Measurements from ENCODE around the gene CATSPERD. TPM values are rescaled to one million over a fixed set of nuclear protein-coding genes. Genes with fewer than 3 reads are reported as not detected.

Gene CATSPERD
- total RNA-seq, 3 donors from 2014 or later: not detected

DNA sequence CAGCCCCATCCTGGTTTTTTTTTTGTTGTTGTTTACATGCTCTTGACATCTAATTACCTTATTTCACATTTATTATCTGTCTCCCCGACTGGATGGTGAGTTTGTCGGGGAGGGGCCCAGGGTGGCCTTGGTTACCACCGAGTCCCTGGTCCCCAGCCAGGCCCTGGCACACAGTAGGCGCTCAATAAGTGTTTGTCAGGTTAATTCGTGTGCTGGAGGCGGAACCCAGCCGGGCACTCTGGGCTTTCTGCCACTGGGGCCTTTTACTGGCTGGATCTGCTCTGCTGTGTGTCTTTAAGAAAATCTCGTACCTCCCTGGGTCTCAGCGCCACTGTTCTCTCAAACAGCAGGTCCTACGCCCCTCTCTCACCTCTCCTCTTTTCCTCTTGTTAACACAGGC, 89.0 kb downstream of the CATSPERD start:
- no peak for DNase-seq
- no peak overlapping the region for H3K4me3 ChIP-seq
- TF ChIP-seq, protein P1, sequence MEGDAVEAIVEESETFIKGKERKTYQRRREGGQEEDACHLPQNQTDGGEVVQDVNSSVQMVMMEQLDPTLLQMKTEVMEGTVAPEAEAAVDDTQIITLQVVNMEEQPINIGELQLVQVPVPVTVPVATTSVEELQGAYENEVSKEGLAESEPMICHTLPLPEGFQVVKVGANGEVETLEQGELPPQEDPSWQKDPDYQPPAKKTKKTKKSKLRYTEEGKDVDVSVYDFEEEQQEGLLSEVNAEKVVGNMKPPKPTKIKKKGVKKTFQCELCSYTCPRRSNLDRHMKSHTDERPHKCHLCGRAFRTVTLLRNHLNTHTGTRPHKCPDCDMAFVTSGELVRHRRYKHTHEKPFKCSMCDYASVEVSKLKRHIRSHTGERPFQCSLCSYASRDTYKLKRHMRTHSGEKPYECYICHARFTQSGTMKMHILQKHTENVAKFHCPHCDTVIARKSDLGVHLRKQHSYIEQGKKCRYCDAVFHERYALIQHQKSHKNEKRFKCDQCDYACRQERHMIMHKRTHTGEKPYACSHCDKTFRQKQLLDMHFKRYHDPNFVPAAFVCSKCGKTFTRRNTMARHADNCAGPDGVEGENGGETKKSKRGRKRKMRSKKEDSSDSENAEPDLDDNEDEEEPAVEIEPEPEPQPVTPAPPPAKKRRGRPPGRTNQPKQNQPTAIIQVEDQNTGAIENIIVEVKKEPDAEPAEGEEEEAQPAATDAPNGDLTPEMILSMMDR (IDR thresholded peaks at IDR 0.05): no peak
- no peaks in the 10 kb centered on the region for H3K36me3 ChIP-seq (ENCODE audit: low read depth)
- H3K4me1 ChIP-seq (ENCODE audit: low read depth): peaks cover 11% of the 10 kb centered on the region
- intact Hi-C loops (cut with DNase I, micrococcal nuclease): no loop called here
- ATAC-seq: no peak
- no peaks in the 10 kb centered on the region for H3K9me3 ChIP-seq

DNA sequence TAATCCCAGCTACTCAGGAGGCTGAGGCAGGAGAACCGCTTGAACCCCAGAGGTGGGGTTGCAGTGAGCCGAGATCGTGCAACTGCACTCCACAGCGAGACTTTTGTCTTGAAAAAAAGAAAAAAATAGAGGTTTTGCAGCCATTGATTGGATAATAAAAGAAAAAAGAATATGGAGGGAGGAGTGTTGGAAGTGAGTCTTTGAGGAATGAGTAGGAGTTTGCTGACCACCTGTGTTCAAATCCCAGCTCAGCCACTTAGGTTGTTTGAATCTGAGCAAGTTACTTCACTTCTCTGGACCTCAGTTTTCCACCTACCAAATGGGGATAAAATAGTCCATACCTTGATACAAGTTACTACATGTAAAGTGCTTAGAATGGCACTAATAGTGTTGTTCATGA, 90.7 kb downstream of the CATSPERD start:
- Histone ChIP-seq H3K36me3 (ENCODE audit: low read depth) (no peaks in the 10 kb centered on the region), H3K4me1 (ENCODE audit: low read depth) (peaks cover 6% of the 10 kb centered on the region), H3K9me3 (no peaks in the 10 kb centered on the region), H3K4me3 (no peak overlapping the region)
- intact Hi-C loops (cut with DNase I, micrococcal nuclease): loop anchor here in 1 of 2 donors (10.0 kb wide), 1 partner anchor 84 kb away; no protein-coding TSS in a partner anchor
- DNase-seq (no peak), ATAC-seq (no peak)
- TF ChIP-seq, protein P1 (IDR thresholded peaks at IDR 0.05): no peak

DNA sequence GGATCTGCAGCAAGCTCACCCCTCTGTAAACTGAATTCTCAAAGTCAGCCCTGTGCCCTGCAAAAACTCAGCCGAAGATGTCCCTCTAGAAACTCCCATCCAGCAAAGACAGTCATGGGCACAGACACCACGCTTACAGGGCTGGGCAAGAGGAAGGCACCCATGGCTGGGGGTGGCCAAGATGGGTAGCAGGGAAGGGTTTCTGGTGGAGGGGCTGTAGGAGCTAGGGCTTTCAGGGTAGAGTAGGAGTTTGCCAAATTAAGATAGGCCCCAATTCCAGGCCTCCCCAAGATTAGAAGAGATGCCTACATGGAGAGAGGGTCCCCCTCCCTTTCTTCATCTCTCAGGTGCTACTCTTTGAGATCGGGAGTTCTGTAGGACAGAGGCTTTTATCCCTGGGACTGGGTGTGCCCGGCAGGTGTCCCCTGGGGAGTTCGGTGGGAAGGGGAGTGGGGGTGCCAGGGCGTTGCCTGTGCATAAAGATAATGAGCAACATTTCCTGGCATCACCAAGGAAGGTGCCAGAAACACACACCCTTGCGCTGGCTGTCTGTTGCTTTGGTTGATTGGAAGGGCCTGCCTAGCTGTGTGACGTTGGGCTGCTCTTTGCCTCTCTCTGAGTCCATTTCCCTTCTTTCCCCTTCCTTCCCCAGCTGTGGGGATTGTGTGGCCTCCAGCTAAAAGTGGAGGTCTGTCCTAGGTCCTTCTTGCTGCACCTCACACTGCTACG, 93.8 kb downstream of the CATSPERD start:
- Histone ChIP-seq H3K4me1 (ENCODE audit: low read depth) (peaks cover 4% of the 10 kb centered on the region), H3K4me3 (no peak overlapping the region), H3K9me3 (no peaks in the 10 kb centered on the region), H3K36me3 (ENCODE audit: low read depth) (no peaks in the 10 kb centered on the region)
- intact Hi-C loops (cut with DNase I, micrococcal nuclease): loop anchor here in 1 of 2 donors (10.0 kb wide), 1 partner anchor 81 kb away; no protein-coding TSS in a partner anchor
- TF ChIP-seq, protein P1 (IDR thresholded peaks at IDR 0.05): no peak
- peak in 1 of 3 donors; percentile 49 for DNase-seq
- ATAC-seq: peak; percentile 80

DNA sequence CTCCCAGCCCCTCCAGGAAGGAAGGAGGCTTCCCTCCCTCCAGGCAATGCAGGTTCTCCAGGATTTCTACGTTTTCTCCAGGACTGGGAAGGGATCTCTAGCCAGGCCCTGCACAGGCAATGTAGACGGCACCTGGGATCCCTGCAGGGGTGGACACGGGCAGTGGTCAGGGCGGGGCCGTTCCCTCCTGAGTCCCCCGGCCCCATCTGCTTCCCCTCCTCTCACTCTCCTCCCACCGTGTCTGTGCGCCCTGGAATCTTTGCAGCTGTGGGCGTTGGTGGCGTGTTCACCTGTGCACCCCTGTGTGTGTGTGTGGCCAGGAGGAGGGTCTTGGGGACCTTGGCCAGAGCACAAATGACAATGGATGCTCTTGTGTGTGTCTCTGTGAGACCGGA, 94.4 kb downstream of the CATSPERD start:
- ATAC-seq: peak; percentile 44

DNA sequence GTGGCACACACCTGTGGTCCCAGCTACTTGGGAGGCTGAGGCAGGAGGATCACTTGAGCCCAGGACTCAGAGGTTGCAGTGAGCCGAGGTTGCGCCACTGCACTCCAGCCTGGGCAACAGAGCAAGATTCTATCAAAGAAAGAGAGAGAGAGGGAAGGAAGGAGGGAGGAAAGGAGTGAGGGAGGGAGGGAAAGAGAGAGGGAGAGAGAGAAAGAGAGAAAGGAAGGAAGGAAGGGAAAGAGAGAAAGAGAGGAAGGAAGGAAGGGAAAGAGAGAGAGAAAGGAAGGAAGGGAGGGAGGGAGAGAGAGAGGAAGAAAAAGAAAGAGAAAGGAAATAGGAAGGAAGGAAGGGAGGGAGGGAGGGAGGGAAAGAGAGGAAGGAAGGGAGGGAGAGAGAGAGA, 96.8 kb downstream of the CATSPERD start:
- Histone ChIP-seq H3K4me1 (ENCODE audit: low read depth) (peaks cover 4% of the 10 kb centered on the region), H3K36me3 (ENCODE audit: low read depth) (no peaks in the 10 kb centered on the region), H3K4me3 (no peak overlapping the region), H3K9me3 (no peaks in the 10 kb centered on the region)
- intact Hi-C loops (cut with DNase I, micrococcal nuclease): loop anchor here in 1 of 2 donors (10.0 kb wide), 1 partner anchor 78 kb away; no protein-coding TSS in a partner anchor
- ATAC-seq (no peak), DNase-seq (no peak)
- TF ChIP-seq, protein P1 (IDR thresholded peaks at IDR 0.05): no peak

More for the DNA sequence above, 94.4 kb downstream of the CATSPERD start:
- intact Hi-C loops (cut with DNase I, micrococcal nuclease): loop anchor here in 1 of 2 donors (10.0 kb wide), 1 partner anchor 80 kb away; no protein-coding TSS in a partner anchor
- no peaks in the 10 kb centered on the region for H3K36me3 ChIP-seq (ENCODE audit: low read depth)
- no peak overlapping the region for H3K4me3 ChIP-seq
- TF ChIP-seq, protein P1 (IDR thresholded peaks at IDR 0.05): no peak
- H3K9me3 ChIP-seq: no peaks in the 10 kb centered on the region
- peaks cover 4% of the 10 kb centered on the region for H3K4me1 ChIP-seq (ENCODE audit: low read depth)
- no peak for DNase-seq
